K562 (cell line): ENCODE results near the gene AZGP1. TPM values are rescaled to one million over a fixed set of nuclear protein-coding genes. Genes with fewer than 3 reads are reported as not detected.

Experiments used
- ATAC-seq: fragments of 200-7000 bp; cut with Tn5 transposase; 3 replicates; pipeline ENCODE4 v1.9.1; 2020; ENCODE audit warnings: moderate library complexity
- BruUV-seq: library from RNA; stranded (reverse); fragments of 400-500 nt; replicated peaks from 2 replicates; lab custom pipeline; 2021; lab: Mats Ljungman, UMichigan
- CTCF ChIA-PET: fragments of 300-600 bp; formaldehyde crosslinking; extraction: SDS; loops from one replicate; lab custom pipeline; 2021; ENCODE audit warnings: low intra/inter-chr PET ratio; lab: Yijun Ruan, JAX
- POLR2A ChIA-PET: fragments of 300-600, 350-650 bp; sonication (Branson Sonifier 250); formaldehyde crosslinking; extraction: SDS; loops from one replicate; lab custom pipeline; 2021; ENCODE audit warnings: antibody characterized with exemption, inconsistent platforms; lab: Yijun Ruan, JAX
- DNase-seq, 4 experiments: peaks; one replicate each; pipeline versions ENCODE4 v3.0.0 to v3.0.0-alpha.2; 2011 to 2018; ENCODE audit warnings: low spot score in 3 of 4, mixed read lengths in 3 of 4; ENCODE audit errors: extremely low read depth in 1 of 4
- FAIRE-seq: peaks from 2 replicates; lab custom pipeline; 2011; peaks lifted over from hg19 to GRCh38; lab: Jason Lieb, UNC
- H2AFZ ChIP-seq: 2 replicates; pipeline ENCODE4 v1.6.0; 2011; ENCODE audit warnings: low read depth, low read length, control low read depth, inconsistent platforms
- H3K27ac ChIP-seq: fragments of 200-600 bp; 3 replicates; pipeline ENCODE4 v1.8.0; 2011; ENCODE audit warnings: low read depth, mild to moderate bottlenecking, control low read depth, inconsistent platforms, low read length, moderate library complexity, mixed read lengths; ENCODE audit errors: extremely low read depth
- H3K27me3 ChIP-seq, 2 experiments: fragments of 300-600 bp in 1 of 2; 2 replicates in 1 of 2; 3 replicates in 1 of 2; pipeline versions ENCODE4 v1.6.0 to v1.8.0; 2011; ENCODE audit warnings: inconsistent platforms in 2 of 2, low read length in 2 of 2, mild to moderate bottlenecking in 1 of 2, mixed read lengths in 1 of 2, moderate library complexity in 1 of 2; ENCODE audit not compliant: control insufficient read depth in 2 of 2, insufficient read depth in 2 of 2
- H3K36me3 ChIP-seq: fragments of 300-600 bp; 3 replicates; pipeline ENCODE4 v1.8.0; 2011; ENCODE audit warnings: mild to moderate bottlenecking, low read length, inconsistent platforms; ENCODE audit not compliant: control insufficient read depth, insufficient read depth
- H3K4me1 ChIP-seq, 2 experiments: fragments of 200-600 bp in 1 of 2; replicated peaks in 1 of 2; 2 replicates in 1 of 2; 3 replicates in 1 of 2; pipeline versions ENCODE4 v1.5.1 to v1.8.0; 2011; ENCODE audit warnings: inconsistent platforms in 2 of 2, low read length in 2 of 2, mild to moderate bottlenecking in 1 of 2, mixed read lengths in 1 of 2, moderate library complexity in 1 of 2; ENCODE audit not compliant: control insufficient read depth in 2 of 2, insufficient read depth in 2 of 2
- H3K4me2 ChIP-seq: 2 replicates; pipeline ENCODE4 v1.6.1; 2011; ENCODE audit warnings: low read length, control low read depth, inconsistent platforms, mixed read lengths; ENCODE audit not compliant: insufficient read depth
- H3K4me3 ChIP-seq: fragments of 200-600 bp; sonication (generic), shearing (Covaris generic); 2 replicates; pipeline ENCODE4 v1.5.1; 2016; ENCODE audit warnings: control low read depth, inconsistent platforms
- H3K79me2 ChIP-seq: fragments of 200-600 bp; 3 replicates; pipeline ENCODE4 v1.8.0; 2011; ENCODE audit warnings: low read length, inconsistent platforms; ENCODE audit not compliant: control insufficient read depth, insufficient read depth
- H3K9ac ChIP-seq, 2 experiments: 2 replicates each; pipeline versions ENCODE4 v1.6.0 to v1.6.1; 2011; ENCODE audit warnings: low read depth in 2 of 2, low read length in 2 of 2, control low read depth in 1 of 2, inconsistent platforms in 1 of 2, mild to moderate bottlenecking in 1 of 2, mixed read lengths in 1 of 2; ENCODE audit not compliant: insufficient read depth in 1 of 2
- H3K9me1 ChIP-seq: one replicate; pipeline ENCODE4 v1.6.0; 2011; ENCODE audit warnings: inconsistent platforms, mild to moderate bottlenecking, low read length, moderate library complexity; ENCODE audit not compliant: control insufficient read depth, insufficient read depth
- H3K9me3 ChIP-seq: replicated peaks from 2 replicates; pipeline ENCODE4 v1.5.1; 2011; ENCODE audit warnings: low read depth, low read length, inconsistent platforms; ENCODE audit not compliant: control insufficient read depth, insufficient read depth
- H4K20me1 ChIP-seq: replicated peaks from 2 replicates; pipeline ENCODE4 v1.6.1; 2011; ENCODE audit warnings: low read length, inconsistent platforms, mixed read lengths; ENCODE audit not compliant: control insufficient read depth, insufficient read depth
- ATF3 ChIP-seq, 2 experiments: fragments of 450-650 bp in 1 of 2; sonication (generic) in 1 of 2; formaldehyde crosslinking in 1 of 2; IDR thresholded peaks in 1 of 2; conservative IDR thresholded peaks in 1 of 2; 2 replicates each; pipeline versions ENCODE4 v1.6.1 to v1.8.1; 2016 to 2023; ENCODE audit warnings: mild to moderate bottlenecking in 2 of 2, moderate library complexity in 2 of 2, inconsistent platforms in 1 of 2, missing genetic modification reagents in 1 of 2
- E4F1 ChIP-seq: fragments of 250-450 bp; sonication (Bioruptor Pico); IDR thresholded peaks from 2 replicates; pipeline ENCODE4 v1.5.0; 2021; ENCODE audit warnings: mild to moderate bottlenecking, borderline replicate concordance
- GTF2F1 ChIP-seq: IDR thresholded peaks from 2 replicates; pipeline ENCODE4 v1.6.1; 2011; ENCODE audit warnings: low read depth, low read length, improper control_type of control experiment
- HEY1 ChIP-seq: fragments of 250-450 bp; sonication (Bioruptor Pico); IDR thresholded peaks from 2 replicates; pipeline ENCODE4 v1.5.0; 2020; ENCODE audit warnings: mild to moderate bottlenecking, moderate library complexity, borderline replicate concordance
- MTA3 ChIP-seq: fragments of 450-650 bp; formaldehyde crosslinking; IDR thresholded peaks from 2 replicates; pipeline ENCODE4 v1.6.1; 2017; ENCODE audit warnings: mild to moderate bottlenecking, borderline replicate concordance
- MYC ChIP-seq, 2 experiments: fragments of 250-450 bp in 1 of 2; sonication (Bioruptor Pico) in 1 of 2; IDR thresholded peaks; 2 replicates each; pipeline versions ENCODE4 v1.5.1 to v1.6.1; 2012 to 2021; ENCODE audit warnings: low read depth in 2 of 2, borderline replicate concordance in 1 of 2, improper control_type of control experiment in 1 of 2, low read length in 1 of 2, mild to moderate bottlenecking in 1 of 2, moderate library complexity in 1 of 2
- NCOR1 ChIP-seq: fragments of 450-650 bp; IDR thresholded peaks from 2 replicates; pipeline ENCODE4 v1.6.1; 2016; ENCODE audit warnings: mild to moderate bottlenecking, moderate library complexity
- NR2C1 ChIP-seq, 2 experiments: fragments of 450-650 bp; IDR thresholded peaks; 2 replicates each; pipeline ENCODE4 v1.6.1; 2017; ENCODE audit warnings: mild to moderate bottlenecking in 2 of 2, antibody characterized with exemption in 1 of 2, inconsistent platforms in 1 of 2, missing compliant biosample characterization in 1 of 2, missing genetic modification characterization in 1 of 2
- NR3C1 ChIP-seq: sonication (generic); formaldehyde crosslinking; IDR thresholded peaks from 2 replicates; pipeline ENCODE4 v1.8.1; 2022; ENCODE audit warnings: missing genetic modification reagents
- SAP30 ChIP-seq: fragments of 200-600 bp; sonication (generic); IDR thresholded peaks from 2 replicates; pipeline ENCODE4 v1.6.1; 2012; ENCODE audit warnings: borderline replicate concordance, low read depth, mild to moderate bottlenecking, moderate library complexity, low read length, control low read depth, inconsistent platforms; ENCODE audit not compliant: insufficient read depth, poor library complexity, severe bottlenecking
- SRSF9 ChIP-seq: fragments of 200-400 bp; formaldehyde crosslinking; IDR thresholded peaks from 2 replicates; pipeline ENCODE4 v1.6.1; 2017; ENCODE audit warnings: low read depth, low read length, borderline replicate concordance
- ZNF277 ChIP-seq: fragments of 250-450 bp; sonication (Bioruptor Pico); IDR thresholded peaks from 2 replicates; pipeline ENCODE4 v1.8.0; 2022; ENCODE audit warnings: inconsistent platforms, mild to moderate bottlenecking, moderate library complexity, borderline replicate concordance
- ZNF431 ChIP-seq: sonication (generic); formaldehyde crosslinking; IDR thresholded peaks from 2 replicates; pipeline ENCODE4 v1.8.0; 2022; ENCODE audit warnings: mild to moderate bottlenecking, missing genetic modification reagents
- WGBS: fragments of 100-300 bp; shearing (Covaris generic); methylation state at CpG from one replicate; pipeline ENCODE4 v1.1.6; 2016; ENCODE audit warnings: low coverage, mixed read lengths; ENCODE audit not compliant: insufficient coverage; ENCODE audit errors: missing lambda C conversion rate; 5-methylcytosine and 5-hydroxymethylcytosine counted together
- in situ Hi-C: fragments of 300-500 bp; cut with MboI; formaldehyde crosslinking; loops from 4 replicates; pipeline ENCODE4 v1.15.0; 2018; ENCODE audit warnings: inconsistent platforms, mixed read lengths
- intact Hi-C: fragments of 100-400 bp; cut with micrococcal nuclease; formaldehyde crosslinking; loops from 2 replicates; pipeline ENCODE4 v1.14.2; 2022
- polyA plus RNA-seq, 8 experiments: library from polyadenylated mRNA; depleted of rRNA in 4 of 8; stranded (reverse) in 5 of 8; unstranded in 3 of 8; fragments of >200 nt; fragmentation: Nextera tagmentation in 2 of 8; fragmentation: Illumina TruSeq in 1 of 8; extraction: Ambion mirVana in 2 of 8; extraction: Trizol in 1 of 8; gene quantifications; 2 replicates each; pipeline versions ENCODE4 v1.2.1 to v1.2.3, GENCODE V29; 2011 to 2014; ENCODE audit warnings: inconsistent platforms in 1 of 8, missing spikeins in 1 of 8
- total RNA-seq, 7 experiments: library from RNA; depleted of rRNA in 6 of 7; stranded (reverse); fragments of >200 nt in 6 of 7; fragmentation: Illumina TruSeq in 2 of 7; extraction: Trizol in 2 of 7; gene quantifications; 2 replicates each; pipeline versions ENCODE4 v1.2.1 to v1.2.3, GENCODE V29; 2011 to 2021; ENCODE audit warnings: low replicate concordance in 1 of 7

AZGP1 gene
- total and polyA plus RNA-seq, 9 of the 15 experiments (the other 6 are each of a cell fraction or from before 2014, with no cell fraction given), result 0.18 to 0.53 TPM; not detected in 7

GRCh38 chr7:100015232-100016214 is 39.7 kb upstream of the AZGP1 start, which contains the start of gene ZKSCAN1:
TSS of gene ZKSCAN1 (plus strand) at chr7:100015596. CDS start at chr7:100023507, 7,911 bp downstream.
- FAIRE-seq (peak; percentile 98), DNase-seq (peak; percentile 97 to 98 (median 98)), ATAC-seq (peak; percentile 97)
- in situ Hi-C loops, result no loop called here
- H3K27ac ChIP-seq, result peak within 1 kb of the TSS; percentile 92
- H3K9me3 ChIP-seq, result no peaks in the 10 kb centered on the region
- H4K20me1 ChIP-seq, result peaks cover 17% of the 10 kb centered on the region
- H3K27me3 ChIP-seq, result peaks cover 6 to 8% of the 10 kb centered on the region in 2 experiments; a peak in 4 of 5 replicates
- POLR2A ChIA-PET, result interaction anchor here (0.6 to 2.0 kb wide), 15 partner anchors 9 to 517 kb away, joined by 3 to 9 read pairs (median 3); partner anchors contain the start of gene TRIM4
- WGBS, result 2% methylated on average over 63 of the region's 70 CpGs
- intact Hi-C loops, result no loop called here
- H3K4me3 ChIP-seq, result peak within 1 kb of the TSS; percentile 98
- H3K4me2 ChIP-seq, result peak within 1 kb of the TSS; percentile 93
- H3K9ac ChIP-seq, result peak within 1 kb of the TSS; percentile 97 to 98
- H3K4me1 ChIP-seq, result peaks cover 17% of the 10 kb centered on the region in 2 experiments; a peak in 4 of 5 replicates
- no peaks in the 10 kb centered on the region for H3K9me1 ChIP-seq
- no TSS peak for BruUV-seq
- H2AFZ ChIP-seq, result peak within 1 kb of the TSS; percentile 96
- peaks cover 23% of the 10 kb centered on the region for H3K36me3 ChIP-seq
- CTCF ChIA-PET, result interaction anchor here (1.5 kb wide), 1 partner anchor 66 kb away, joined by 3 read pairs; the partner anchor contains the start of gene ZNF3
- peaks cover 50% of the 10 kb centered on the region for H3K79me2 ChIP-seq
- TF ChIP-seq ATF3 (IDR thresholded peaks at IDR 0.05), result peak; percentile 88
- peak; percentile 88 for TF ChIP-seq ATF3 (CRISPR knock-in tag; conservative IDR thresholded peaks at IDR 0.05)
- TF ChIP-seq ZNF277 (CRISPR knock-in tag), result no peak
- 0 out of 2 replicates have a peak, but pooled peaks have one; percentile 54 for TF ChIP-seq ZNF431
- peak; percentile 60 for TF ChIP-seq NR2C1 (IDR thresholded peaks at IDR 0.05)
- no peak; the same call in 1 of the 2 replicates for TF ChIP-seq NR2C1 (tag; IDR thresholded peaks at IDR 0.05)
- TF ChIP-seq HEY1, result no peak
- peak; percentile 20 for TF ChIP-seq SAP30
- TF ChIP-seq GTF2F1, result no peak; the same call in 1 of the 2 replicates
- peak; percentile 85 for TF ChIP-seq MYC (IDR thresholded peaks at IDR 0.05; ENCODE audit: low read depth, low read length)
- peak; percentile 30; the same call in 1 of the 2 replicates for TF ChIP-seq MYC (CRISPR knock-in tag; IDR thresholded peaks at IDR 0.05; ENCODE audit: borderline replicate concordance, low read depth)
- TF ChIP-seq NCOR1, result no peak
- TF ChIP-seq NR3C1, result no peak
- no peak for TF ChIP-seq SRSF9
- TF ChIP-seq E4F1 (CRISPR knock-in tag), result no peak
- TF ChIP-seq MTA3, result peak; percentile 66; the same call in 1 of the 2 replicates
